HG02970 (cell line): ENCODE measurements around the gene ANKS1A.

ENCODE experiments used
- ATAC-seq: cut with Tn5 transposase; IDR thresholded peaks from one replicate; pipeline ENCODE4 v1.9.1; 2021; ENCODE audit warnings: mild to moderate bottlenecking, moderate library complexity, moderate number of reproducible peaks; ENCODE audit not compliant: unreplicated experiment, low FRiP score

Gene ANKS1A

GRCh38 chr6:35034411-35035191, 145.5 kb downstream of the ANKS1A start:
- no peak for ATAC-seq

- ATAC-seq: no peak
Measured at GRCh38 chr6:35035481-35036030, 146.5 kb downstream of the ANKS1A start.

GRCh38 chr6:35036059-35036827, 147.2 kb downstream of the ANKS1A start:
- no peak for ATAC-seq

GRCh38 chr6:35036828-35037663, 148.0 kb downstream of the ANKS1A start:
- ATAC-seq: no peak

- no peak for ATAC-seq
Measured at GRCh38 chr6:35037664-35038038, 148.6 kb downstream of the ANKS1A start.

- no peak for ATAC-seq
Measured at GRCh38 chr6:35038076-35038475, 149.0 kb downstream of the ANKS1A start.

- ATAC-seq: no peak
Measured at GRCh38 chr6:35040398-35040797, 151.3 kb downstream of the ANKS1A start.

- ATAC-seq: no peak
Measured at GRCh38 chr6:35041086-35041861, 152.2 kb downstream of the ANKS1A start.

GRCh38 chr6:35042031-35042815, 153.2 kb downstream of the ANKS1A start:
- no peak for ATAC-seq

GRCh38 chr6:35043381-35044130, 154.5 kb downstream of the ANKS1A start:
- ATAC-seq: no peak

- no peak for ATAC-seq
Measured at GRCh38 chr6:35044145-35044745, 155.2 kb downstream of the ANKS1A start.

GRCh38 chr6:35044761-35045421, 155.8 kb downstream of the ANKS1A start:
- ATAC-seq: no peak

GRCh38 chr6:35046103-35046502, 157.0 kb downstream of the ANKS1A start:
- ATAC-seq: no peak

GRCh38 chr6:35046862-35047261, 157.8 kb downstream of the ANKS1A start:
- ATAC-seq: no peak

GRCh38 chr6:35047265-35048011, 158.4 kb downstream of the ANKS1A start:
- ATAC-seq: no peak

GRCh38 chr6:35048031-35048613, 159.1 kb downstream of the ANKS1A start:
- ATAC-seq: no peak
